OCI-LY7 (cell line): ENCODE measurements around the gene SPATA3.

Source experiments
- EZH2phosphoT487 ChIP-seq: fragments of 200-600 bp; sonication (generic); IDR thresholded peaks from 2 replicates; pipeline ENCODE4 v1.6.1; 2018; ENCODE audit warnings: low read depth, borderline replicate concordance, mild to moderate bottlenecking, mixed run types, antibody characterized with exemption, low read length, moderate library complexity, mixed read lengths
- TF ChIP-seq, protein P1 (sequence below): fragments of 200-600 bp; sonication (generic); conservative IDR thresholded peaks from 2 replicates; pipeline ENCODE4 v1.5.1; 2014; ENCODE audit warnings: mild to moderate bottlenecking, antibody characterized with exemption, low read length, moderate library complexity, mixed read lengths

DNA sequence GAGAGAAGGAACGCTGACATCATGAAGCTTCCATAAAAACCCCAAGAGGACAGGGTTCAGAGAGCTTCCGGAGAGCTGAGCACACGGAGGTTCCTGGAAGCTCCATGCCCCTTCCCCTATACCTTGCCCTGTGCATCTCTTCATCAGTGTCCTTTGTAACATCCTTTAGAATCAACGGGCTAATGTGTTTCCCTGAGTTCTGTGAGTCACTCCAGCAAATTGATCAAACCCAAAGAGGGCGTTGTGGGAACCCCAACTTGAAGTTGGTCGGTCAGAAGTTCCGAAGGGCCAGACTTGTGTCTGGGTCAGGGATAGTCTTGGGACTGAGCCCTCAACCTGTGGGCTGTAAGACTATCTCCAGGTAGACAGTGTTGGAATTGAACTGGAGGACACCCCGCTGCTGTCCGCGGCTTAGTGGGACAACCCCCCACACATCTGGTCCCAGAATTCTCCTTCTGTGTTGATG, 45.0 kb upstream of the SPATA3 start:
- TF ChIP-seq, protein P1, sequence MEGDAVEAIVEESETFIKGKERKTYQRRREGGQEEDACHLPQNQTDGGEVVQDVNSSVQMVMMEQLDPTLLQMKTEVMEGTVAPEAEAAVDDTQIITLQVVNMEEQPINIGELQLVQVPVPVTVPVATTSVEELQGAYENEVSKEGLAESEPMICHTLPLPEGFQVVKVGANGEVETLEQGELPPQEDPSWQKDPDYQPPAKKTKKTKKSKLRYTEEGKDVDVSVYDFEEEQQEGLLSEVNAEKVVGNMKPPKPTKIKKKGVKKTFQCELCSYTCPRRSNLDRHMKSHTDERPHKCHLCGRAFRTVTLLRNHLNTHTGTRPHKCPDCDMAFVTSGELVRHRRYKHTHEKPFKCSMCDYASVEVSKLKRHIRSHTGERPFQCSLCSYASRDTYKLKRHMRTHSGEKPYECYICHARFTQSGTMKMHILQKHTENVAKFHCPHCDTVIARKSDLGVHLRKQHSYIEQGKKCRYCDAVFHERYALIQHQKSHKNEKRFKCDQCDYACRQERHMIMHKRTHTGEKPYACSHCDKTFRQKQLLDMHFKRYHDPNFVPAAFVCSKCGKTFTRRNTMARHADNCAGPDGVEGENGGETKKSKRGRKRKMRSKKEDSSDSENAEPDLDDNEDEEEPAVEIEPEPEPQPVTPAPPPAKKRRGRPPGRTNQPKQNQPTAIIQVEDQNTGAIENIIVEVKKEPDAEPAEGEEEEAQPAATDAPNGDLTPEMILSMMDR = no peak
- TF ChIP-seq EZH2phosphoT487 = no peak
